Central memory CD8-positive, alpha-beta T cell (primary cell): ENCODE measurements around the gene HOXD13.

Experiments used
- ATAC-seq: fragments of 150-1000 bp; cut with Tn5 transposase; replicated peaks from 2 replicates; pipeline ENCODE4 v1.10.0; 2022; ENCODE audit warnings: mild to moderate bottlenecking, moderate FRiP score, moderate number of reproducible peaks; ENCODE audit not compliant: poor library complexity, severe bottlenecking; ENCODE audit errors: extremely low read depth
- DNase-seq, 2 donors: peaks; one replicate each; pipeline ENCODE4 v3.0.0; 2021; ENCODE audit warnings: low spot score in 2 of 2
- H3K27ac Mint-ChIP-seq: one replicate; pipeline ENCODE4 v1.8.0; 2022; ENCODE audit warnings: low read depth, mild to moderate bottlenecking, moderate library complexity, mixed read lengths
- H3K27me3 Mint-ChIP-seq: one replicate; pipeline ENCODE4 v1.8.0; 2022; ENCODE audit warnings: mixed read lengths
- H3K36me3 Mint-ChIP-seq: one replicate; pipeline ENCODE4 v1.8.0; 2022; ENCODE audit warnings: mild to moderate bottlenecking, moderate library complexity, mixed read lengths; ENCODE audit not compliant: insufficient read depth
- H3K4me1 Mint-ChIP-seq: one replicate; pipeline ENCODE4 v1.8.0; 2022; ENCODE audit warnings: mixed read lengths
- H3K4me3 Mint-ChIP-seq: one replicate; pipeline ENCODE4 v1.8.0; 2022; ENCODE audit warnings: mild to moderate bottlenecking, moderate library complexity, mixed read lengths
- H3K9me3 Mint-ChIP-seq: one replicate; pipeline ENCODE4 v1.8.0; 2022; ENCODE audit warnings: mixed read lengths

HOXD13 gene

GRCh38 chr2:176083796-176084261, 8.7 kb upstream of the HOXD13 start, which contains the start of gene EVX2:
Gene EVX2 (minus strand): TSS chr2:176083962. CDS start chr2:176083776, 186 bp downstream.
- no peaks in the 10 kb centered on the region for H3K9me3 Mint-ChIP-seq
- DNase-seq (no peak), ATAC-seq (no peak)
- H3K27ac Mint-ChIP-seq = peak within 1 kb of the TSS; percentile 86
- peak within 1 kb of the TSS; percentile 55 for H3K4me3 Mint-ChIP-seq
- H3K27me3 Mint-ChIP-seq = peaks cover 93% of the 10 kb centered on the region
- peaks cover 73% of the 10 kb centered on the region for H3K36me3 Mint-ChIP-seq
- peaks cover 19% of the 10 kb centered on the region for H3K4me1 Mint-ChIP-seq

- ATAC-seq (no peak), DNase-seq (no peak)
- Mint-ChIP-seq H3K9me3 (no peaks in the 10 kb centered on the region), H3K4me3 (peak overlapping the region; percentile 31), H3K4me1 (peaks cover 13% of the 10 kb centered on the region), H3K27me3 (peaks cover 93% of the 10 kb centered on the region), H3K36me3 (peaks cover 66% of the 10 kb centered on the region), H3K27ac (peak overlapping the region; percentile 86)
These were observed 7.9 kb upstream of the HOXD13 start for GRCh38 chr2:176084611-176085119.

- Mint-ChIP-seq H3K27ac (peak overlapping the region; percentile 86), H3K4me3 (no peak overlapping the region)
- no peak for DNase-seq
These were observed 7.3 kb upstream of the HOXD13 start for GRCh38 chr2:176085120-176085788.

GRCh38 chr2:176085861-176086771, 6.4 kb upstream of the HOXD13 start:
- Mint-ChIP-seq H3K27ac (no peak overlapping the region), H3K9me3 (no peaks in the 10 kb centered on the region), H3K27me3 (peaks cover 100% of the 10 kb centered on the region), H3K4me3 (no peak overlapping the region), H3K4me1 (peaks cover 12% of the 10 kb centered on the region), H3K36me3 (peaks cover 60% of the 10 kb centered on the region)
- ATAC-seq (no peak), DNase-seq (no peak)

More at GRCh38 chr2:176085120-176085788, 7.3 kb upstream of the HOXD13 start:
- Mint-ChIP-seq H3K4me1 (peaks cover 12% of the 10 kb centered on the region), H3K9me3 (no peaks in the 10 kb centered on the region), H3K27me3 (peaks cover 95% of the 10 kb centered on the region), H3K36me3 (peaks cover 66% of the 10 kb centered on the region)
- no peak for ATAC-seq

GRCh38 chr2:176087330-176088047, 5.0 kb upstream of the HOXD13 start:
- Mint-ChIP-seq H3K4me3 (no peak overlapping the region), H3K4me1 (peaks cover 12% of the 10 kb centered on the region), H3K27me3 (peaks cover 99% of the 10 kb centered on the region), H3K27ac (no peak overlapping the region), H3K9me3 (no peaks in the 10 kb centered on the region), H3K36me3 (peaks cover 55% of the 10 kb centered on the region)
- ATAC-seq = no peak
- no peak for DNase-seq

GRCh38 chr2:176088048-176088936, 4.2 kb upstream of the HOXD13 start:
- Mint-ChIP-seq H3K27ac (no peak overlapping the region), H3K9me3 (no peaks in the 10 kb centered on the region), H3K4me3 (peak overlapping the region; percentile 16), H3K27me3 (peaks cover 95% of the 10 kb centered on the region), H3K4me1 (peaks cover 12% of the 10 kb centered on the region), H3K36me3 (peaks cover 51% of the 10 kb centered on the region)
- ATAC-seq (no peak), DNase-seq (no peak)

GRCh38 chr2:176088937-176089842, 3.3 kb upstream of the HOXD13 start:
- Mint-ChIP-seq H3K4me3 (no peak overlapping the region), H3K27me3 (peaks cover 95% of the 10 kb centered on the region), H3K9me3 (no peaks in the 10 kb centered on the region), H3K36me3 (peaks cover 46% of the 10 kb centered on the region), H3K27ac (no peak overlapping the region), H3K4me1 (peaks cover 17% of the 10 kb centered on the region)
- no peak for DNase-seq
- ATAC-seq = no peak

GRCh38 chr2:176089843-176090395, 2.6 kb upstream of the HOXD13 start:
- Mint-ChIP-seq H3K9me3 (no peaks in the 10 kb centered on the region), H3K36me3 (peaks cover 41% of the 10 kb centered on the region), H3K4me3 (no peak overlapping the region), H3K4me1 (peaks cover 12% of the 10 kb centered on the region), H3K27me3 (peaks cover 95% of the 10 kb centered on the region), H3K27ac (no peak overlapping the region)
- DNase-seq (no peak), ATAC-seq (no peak)

- DNase-seq (no peak), ATAC-seq (no peak)
- Mint-ChIP-seq H3K36me3 (peaks cover 36% of the 10 kb centered on the region), H3K27me3 (peaks cover 95% of the 10 kb centered on the region), H3K9me3 (no peaks in the 10 kb centered on the region), H3K27ac (peak overlapping the region; percentile 80), H3K4me1 (peaks cover 10% of the 10 kb centered on the region), H3K4me3 (no peak overlapping the region)
These were observed 1.7 kb upstream of the HOXD13 start for GRCh38 chr2:176090862-176091261.

- Mint-ChIP-seq H3K27ac (peak overlapping the region; percentile 80), H3K9me3 (no peaks in the 10 kb centered on the region), H3K4me3 (peak overlapping the region; percentile 47), H3K36me3 (peaks cover 31% of the 10 kb centered on the region), H3K4me1 (peaks cover 12% of the 10 kb centered on the region), H3K27me3 (peaks cover 95% of the 10 kb centered on the region)
- DNase-seq (no peak), ATAC-seq (no peak)
These were observed 927 bp upstream of the HOXD13 start for GRCh38 chr2:176091329-176092258.
